HG02884 (cell line): ENCODE data around the gene CCDC157.

Source experiments
- ATAC-seq: cut with Tn5 transposase; IDR thresholded peaks from one replicate; pipeline ENCODE4 v1.9.1; 2021; ENCODE audit warnings: mild to moderate bottlenecking, moderate library complexity; ENCODE audit not compliant: unreplicated experiment

CCDC157 gene

DNA sequence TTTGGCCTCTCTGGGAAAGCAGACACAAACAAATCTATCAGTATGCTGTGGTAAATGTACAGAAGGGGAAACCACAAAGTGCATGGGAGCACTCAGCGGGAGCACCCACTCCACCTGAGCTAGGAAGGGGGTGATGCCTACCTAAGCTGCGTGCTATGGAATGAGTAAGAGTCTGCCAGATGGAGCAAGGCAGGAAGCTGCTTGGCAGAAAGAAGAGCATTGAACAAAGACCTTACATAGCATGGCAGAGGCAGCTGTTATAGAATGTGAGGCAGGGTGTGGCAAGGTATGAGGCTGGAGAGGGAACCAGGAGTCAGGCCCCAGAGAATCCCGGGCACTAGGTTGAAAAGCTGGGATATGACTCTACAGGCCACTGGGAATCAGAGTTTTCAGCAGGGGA is 55.0 kb downstream of the CCDC157 start:
- ATAC-seq: no peak

DNA sequence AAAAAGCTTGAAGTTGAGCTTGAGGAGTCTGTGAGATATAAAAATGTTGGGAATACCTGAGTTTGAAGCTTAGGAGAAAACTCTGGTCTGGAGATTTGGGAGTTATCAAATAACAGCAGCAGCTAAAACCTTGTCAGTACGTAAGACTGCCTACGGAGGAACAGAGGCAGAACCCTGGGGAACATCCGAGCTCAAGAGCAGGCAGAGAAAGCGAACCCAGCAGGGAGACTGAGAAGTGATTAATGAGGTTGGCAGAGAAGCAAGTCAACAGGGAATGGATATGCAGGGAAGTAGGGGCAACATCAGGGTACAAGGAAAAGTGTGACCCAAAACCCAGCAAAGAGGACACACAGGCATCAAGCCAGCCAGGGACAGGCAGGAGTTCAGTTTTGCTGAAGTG is 56.2 kb downstream of the CCDC157 start:
- ATAC-seq: no peak

DNA sequence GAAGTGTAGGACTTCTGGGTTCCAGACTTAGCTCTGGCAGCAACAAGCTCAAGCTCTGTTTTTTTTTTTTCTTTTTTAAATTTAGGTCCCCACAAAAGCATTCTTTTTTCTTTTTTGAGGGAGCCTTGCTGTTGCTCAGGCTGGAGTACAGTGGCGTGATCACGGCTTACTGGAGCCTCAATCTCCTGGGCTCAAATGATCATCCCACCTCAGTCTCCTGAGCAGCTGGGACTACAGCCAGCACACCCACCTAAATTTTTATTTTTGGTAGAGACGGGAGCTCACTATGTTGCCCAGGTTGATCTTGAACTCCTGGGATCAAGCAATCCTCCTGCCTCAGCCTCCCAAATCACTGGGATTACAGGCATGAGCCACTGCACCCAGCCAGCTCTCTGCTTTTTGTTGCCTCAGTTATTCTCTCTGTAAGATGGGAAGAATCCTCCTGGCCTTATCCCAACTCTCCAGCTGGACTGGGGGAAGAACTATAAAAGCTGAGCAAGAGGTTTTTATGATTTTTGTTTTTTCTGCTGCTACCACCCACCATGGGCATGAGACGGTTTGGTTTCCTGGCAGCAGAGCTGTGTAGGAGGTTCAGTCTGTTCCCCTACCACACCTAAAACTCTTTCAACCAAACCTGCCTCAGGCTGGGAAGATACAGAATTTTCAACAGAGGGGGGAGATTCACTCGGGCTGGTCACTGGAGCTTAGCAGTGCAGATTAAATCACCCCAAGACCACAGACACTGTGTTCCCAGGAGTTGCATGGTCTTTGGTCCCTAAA is 57.1 kb downstream of the CCDC157 start:
- no peak for ATAC-seq

DNA sequence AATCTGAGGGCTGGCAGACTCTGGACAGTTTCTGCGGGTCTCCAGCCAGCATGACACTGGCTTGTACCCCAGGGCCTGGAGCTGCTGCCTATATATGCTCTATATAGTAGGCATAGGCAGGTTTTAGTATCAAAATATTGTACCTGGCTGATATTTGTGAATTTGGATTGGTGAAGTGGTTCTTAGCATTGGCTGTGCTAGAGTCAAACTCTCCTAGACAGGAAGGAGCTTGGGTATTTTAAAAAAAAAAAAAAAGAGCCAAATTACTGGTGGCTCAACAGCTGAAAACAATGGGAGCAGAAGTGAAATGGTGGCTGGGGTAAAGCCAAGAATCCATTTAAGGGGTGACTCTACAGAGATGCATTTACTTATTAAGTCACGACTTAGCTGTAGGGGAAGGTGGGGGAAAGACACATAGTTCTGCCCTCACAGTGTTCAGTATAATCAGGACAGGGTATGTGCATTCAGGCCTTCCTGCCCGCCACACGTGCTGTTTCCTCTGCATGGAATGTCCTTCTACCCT is 57.8 kb downstream of the CCDC157 start:
- ATAC-seq: no peak

DNA sequence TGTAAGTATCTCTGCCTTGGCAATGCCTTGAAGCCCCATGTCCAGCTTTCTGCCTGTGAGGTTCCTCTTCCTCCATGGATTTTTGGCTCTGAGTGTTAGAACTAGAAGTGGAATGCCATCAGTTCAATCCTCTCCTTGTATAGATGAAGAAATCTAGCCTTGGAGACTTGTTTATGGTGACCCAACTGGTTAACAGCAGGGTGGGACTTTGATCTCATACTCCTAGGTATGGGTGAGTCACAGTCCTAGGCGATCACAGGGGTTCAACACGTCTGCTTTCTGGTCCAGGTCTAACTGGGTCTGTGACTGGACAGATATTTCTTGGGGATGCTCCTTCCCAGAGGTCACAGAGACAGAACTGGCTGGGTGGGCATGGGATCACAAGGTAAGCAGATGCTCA is 59.6 kb downstream of the CCDC157 start:
- ATAC-seq: no peak

DNA sequence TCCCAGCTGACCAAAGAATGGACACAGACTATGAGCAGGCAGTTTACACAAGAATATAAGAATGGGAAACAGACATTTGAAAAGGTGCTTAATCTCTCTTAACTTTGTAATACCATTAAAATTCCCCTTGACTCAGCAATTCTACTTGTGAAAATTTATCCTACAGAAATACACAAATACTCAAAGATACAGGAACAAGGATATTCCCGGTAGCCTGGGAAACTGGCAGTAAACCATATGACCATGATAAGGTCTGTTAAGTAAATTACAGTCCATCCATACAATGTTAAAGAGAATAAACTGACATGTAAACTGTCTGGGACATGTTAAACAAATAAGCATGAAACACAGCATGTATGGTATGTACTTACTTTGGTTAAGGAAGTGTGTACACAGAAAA is 60.0 kb downstream of the CCDC157 start:
- ATAC-seq: no peak

DNA sequence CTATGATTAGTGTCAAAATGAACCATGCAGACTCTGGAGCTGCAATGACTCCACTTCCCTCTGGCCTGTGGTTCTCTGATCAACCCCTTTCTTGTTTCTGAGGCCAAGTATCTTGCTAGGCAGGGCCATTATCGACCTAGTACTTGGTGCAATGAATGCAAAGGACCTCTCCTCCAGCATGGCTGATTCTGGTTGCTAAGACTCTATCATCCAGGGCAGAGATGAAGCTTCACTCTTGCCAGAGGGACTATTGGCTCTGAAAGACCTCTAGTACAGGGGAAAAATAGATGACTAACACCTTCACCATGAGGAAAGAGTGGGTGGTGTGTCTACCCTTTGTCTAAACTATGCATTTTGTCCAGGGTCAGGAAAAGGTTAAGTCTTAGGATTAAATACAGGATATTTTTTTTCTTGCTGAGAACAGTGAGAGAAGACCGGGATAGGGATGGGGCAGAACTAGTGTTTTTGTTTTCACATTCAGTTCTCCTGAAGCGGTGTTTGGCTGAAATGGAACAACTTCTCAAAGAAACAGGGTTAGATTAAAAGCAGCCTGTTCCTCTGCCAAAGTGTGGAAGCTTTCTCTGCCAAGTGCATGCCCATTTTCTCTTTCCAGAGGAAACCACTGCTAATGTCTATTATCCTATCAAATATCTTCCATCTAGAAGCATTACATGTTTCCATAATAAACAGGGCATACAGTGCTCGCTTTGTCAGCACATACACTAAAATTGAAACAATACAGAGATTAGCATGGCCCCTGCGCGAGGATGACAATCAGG is 63.7 kb downstream of the CCDC157 start:
- no peak for ATAC-seq

DNA sequence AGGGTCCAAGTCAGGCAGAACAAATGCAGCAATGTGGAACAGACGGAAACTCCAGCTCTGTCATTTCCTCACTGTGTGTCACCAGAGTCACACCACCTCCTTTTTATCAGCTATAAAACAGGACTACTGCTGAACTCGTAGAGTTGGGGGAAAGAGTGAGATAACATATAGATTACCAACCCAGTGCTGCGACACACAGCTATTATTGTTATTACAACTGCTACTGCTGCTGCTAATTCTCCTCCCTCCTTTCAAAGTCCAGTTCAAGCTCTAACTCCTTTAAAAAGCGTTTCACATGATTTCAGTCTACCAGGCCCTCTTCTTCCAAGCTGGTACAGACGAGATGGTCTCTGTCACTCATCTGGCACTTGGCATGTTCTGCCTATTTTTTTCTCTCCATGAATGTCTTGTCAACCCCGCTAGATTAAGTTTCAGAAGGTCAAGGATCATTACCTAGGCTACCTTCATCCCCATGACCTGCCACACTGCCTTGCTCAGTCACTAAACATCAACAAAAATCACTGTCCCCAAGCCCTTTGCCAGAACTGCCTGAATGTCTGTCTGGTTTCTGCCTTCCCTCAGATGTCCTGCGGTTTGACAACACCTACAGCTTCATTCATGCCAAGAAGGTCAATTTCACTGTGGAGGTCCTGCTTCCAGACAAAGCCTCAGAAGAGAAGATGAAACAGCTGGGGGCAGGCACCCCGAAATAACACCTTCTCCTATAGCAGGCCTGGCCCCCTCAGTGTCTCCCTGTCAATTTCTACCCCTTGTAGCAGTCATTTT is 65.1 kb downstream of the CCDC157 start:
- ATAC-seq: no peak

DNA sequence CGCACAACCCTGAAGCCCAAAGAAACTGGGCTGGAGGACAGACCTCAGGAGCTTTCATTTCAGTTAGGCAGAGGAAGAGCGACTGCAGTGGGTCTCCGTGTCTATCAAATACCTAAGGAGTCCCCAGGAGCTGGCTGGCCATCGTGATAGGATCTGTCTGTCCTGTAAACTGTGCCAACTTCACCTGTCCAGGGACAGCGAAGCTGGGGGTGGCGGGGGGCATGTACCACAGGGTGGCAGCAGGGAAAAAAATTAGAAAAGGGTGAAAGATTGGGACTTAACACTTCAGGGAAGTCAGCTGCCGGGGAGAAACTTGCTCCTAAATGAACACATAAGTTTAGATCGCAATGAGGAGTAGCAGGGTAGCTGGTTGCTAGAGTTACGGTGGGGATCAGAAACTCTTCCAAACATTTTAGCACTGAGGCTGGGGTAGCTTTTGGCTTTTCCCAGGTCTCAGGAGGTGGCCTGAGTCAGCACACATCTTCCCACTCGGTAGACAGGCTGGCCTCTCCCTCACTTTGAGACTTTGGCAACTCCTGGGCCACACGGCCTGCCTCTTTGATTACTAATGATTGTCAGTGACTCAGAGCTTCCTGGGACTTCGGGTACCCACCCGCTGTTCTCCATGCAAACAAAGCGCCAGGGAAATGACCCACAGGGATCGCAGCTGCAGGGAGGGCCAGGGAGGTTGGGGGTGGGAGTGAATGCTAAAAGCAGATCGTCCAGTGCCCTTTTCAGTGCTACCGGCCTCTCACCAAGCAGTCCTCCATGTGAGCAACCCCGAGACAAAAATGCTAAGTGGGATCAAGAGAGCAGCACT is 65.9 kb downstream of the CCDC157 start:
- no peak for ATAC-seq

DNA sequence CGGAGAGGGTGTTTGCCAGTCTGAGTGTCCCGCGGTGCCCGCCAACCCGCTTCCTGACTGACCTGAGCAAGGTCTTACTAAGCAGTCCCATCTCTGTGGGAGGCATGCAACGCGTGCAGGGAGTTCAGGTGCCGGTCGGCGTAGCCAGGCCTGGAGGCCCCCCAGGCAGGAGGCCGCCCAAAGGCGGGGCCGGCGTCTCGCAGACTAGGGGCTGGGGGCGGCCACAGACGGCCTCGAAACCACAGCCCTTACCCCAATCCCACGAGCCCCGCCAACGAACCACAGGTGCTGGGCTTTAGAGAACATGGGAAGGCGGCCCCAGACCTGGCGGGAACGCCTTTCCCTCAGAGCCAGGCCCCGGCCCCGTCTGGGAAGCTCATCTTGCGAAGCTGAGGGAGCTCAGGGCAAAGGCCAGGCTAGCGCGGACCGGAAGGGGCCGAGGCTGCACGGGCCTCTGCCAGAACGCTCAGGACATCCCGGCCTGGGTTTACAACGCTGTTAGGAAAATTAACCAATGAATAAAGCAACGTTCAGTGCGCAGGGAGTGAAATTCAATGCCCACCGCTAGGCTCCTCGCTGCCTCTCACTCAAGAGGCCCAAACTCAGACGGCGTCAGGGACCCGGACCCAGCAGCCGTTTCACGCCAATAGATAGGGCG is 66.6 kb downstream of the CCDC157 start:
- ATAC-seq: peak; percentile 10

DNA sequence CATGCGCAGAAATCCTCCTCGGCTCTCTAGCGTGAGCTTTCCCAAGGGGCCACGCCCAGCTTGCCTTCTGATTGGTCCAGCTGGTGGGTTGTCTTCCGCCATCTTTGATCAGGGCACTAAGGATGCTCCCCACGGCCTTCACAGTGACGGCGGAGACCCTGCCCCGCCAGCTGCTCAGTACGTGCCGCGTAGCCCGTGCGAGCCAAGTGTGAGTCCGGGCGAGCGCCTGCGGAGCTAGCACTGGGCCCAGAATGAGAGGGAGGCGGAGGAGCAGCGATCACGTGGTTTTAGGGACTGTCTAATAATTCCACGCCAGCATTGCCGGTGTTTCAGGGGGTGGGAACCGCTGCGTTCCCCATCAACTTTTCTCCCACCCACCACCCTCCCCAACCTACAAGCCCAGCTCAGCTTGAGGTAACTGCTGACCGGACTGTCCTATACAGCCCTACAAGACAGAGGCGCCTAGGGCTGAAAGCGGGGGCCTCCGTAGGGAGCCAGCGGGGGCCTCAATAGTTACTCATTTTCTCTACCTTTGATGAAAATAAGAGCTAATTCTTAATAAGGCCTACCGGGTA is 67.2 kb downstream of the CCDC157 start:
- peak; percentile 80 for ATAC-seq

DNA sequence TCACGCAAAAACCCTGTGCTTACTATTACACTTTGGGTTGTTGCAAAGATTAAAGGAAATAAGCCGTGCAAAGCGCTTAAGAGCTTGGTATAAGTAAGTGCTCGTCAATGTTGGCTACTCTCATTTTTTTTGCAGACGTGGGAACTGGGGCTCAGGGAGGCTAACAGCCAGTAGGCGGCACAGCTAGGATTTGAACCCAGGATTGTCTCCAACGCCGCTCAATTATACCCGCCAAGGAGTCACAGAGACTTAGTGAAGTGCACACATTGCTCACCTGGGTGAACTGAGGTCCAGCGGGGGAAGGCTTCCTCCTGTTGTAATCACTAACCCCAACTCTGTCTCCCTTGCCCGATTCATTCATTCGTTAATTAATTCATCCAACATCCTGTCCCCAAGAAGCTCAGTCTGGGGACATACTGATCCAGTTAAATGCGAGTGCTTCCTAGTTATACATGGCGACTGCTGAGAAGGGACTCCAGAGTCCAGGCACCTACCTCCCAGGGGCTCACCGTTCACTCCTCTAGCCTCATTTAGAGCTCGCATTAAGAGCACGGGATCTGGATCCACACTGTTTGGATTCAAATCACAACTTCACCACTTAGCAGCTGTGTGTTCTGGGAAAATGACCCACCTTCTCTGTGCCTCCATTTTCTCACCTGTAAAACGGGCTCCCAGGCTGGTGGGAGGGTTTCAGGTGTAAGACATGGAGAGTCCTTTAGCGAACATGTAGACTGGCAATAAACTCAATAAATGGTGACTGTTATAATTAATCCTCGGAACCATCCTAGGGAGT is 67.9 kb downstream of the CCDC157 start:
- no peak for ATAC-seq

DNA sequence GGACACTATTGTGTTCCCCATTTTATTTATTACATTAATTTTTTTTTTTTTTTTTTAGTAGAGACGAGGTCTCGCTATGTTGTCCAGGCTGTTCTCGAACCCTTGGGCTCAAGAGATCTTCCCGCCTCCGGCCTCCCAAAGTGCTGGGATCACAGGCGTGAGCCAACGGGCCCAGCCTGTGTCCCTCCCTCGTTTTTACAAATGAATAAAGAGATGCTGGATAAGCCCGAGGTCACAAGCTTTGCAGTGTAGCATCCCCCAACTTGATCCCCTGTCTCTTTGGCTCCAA is 68.5 kb downstream of the CCDC157 start:
- no peak for ATAC-seq

DNA sequence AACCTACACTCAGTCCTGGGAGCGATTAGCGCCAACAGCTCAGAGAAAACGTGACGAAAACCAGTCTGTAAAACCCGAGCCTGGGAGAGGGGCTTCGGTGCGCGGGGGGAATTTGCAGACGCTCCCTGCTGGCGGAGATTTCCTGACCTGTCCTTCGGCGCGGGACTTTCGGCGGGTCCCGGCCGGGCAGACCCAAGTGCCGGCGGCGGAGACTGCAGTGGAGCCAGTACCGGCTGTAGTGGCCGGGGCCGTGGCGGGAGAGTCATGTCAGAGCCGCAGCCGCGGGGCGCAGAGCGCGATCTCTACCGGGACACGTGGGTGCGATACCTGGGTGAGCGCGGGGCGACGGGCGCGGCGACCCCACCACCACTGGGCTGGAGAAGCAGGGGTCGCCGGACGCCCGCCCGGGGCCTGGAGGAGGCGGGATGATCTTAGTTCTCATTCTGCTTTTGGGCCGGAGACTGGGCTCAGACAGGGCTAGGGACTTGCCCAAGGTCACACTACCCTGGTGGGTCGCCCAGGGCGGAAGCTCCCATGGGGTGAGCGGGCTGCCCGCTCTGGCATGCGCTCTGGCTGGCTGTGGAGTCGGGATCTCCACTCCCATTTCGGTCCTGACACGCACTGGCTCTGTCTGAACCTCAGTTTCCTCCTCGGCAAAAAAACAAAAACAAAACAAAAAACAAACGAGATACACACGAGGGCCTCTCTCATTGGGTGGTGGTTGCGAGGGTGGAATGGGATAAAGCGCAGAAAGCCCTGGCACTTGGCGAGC is 69.0 kb downstream of the CCDC157 start, which contains the start of gene MTFP1:
MTFP1 (plus strand) TSS at position 153 of the 772 bp plus-strand sequence; CDS start at position 265, 112 bp downstream.
- ATAC-seq: no peak
